Brain microvascular endothelial cell (primary cell): ENCODE measurements around the gene RRP36.

Experiments
- DNase-seq: peaks from one replicate; pipeline ENCODE4 v3.0.0-alpha.2; 2020
- H3K27ac ChIP-seq: fragments of 250-450 bp; sonication (Bioruptor Pico); 2 replicates; pipeline ENCODE4 v1.5.1; 2020; ENCODE audit warnings: mild to moderate bottlenecking, moderate library complexity
- H3K27me3 ChIP-seq: fragments of 250-450 bp; sonication (Bioruptor Pico); replicated peaks from 2 replicates; pipeline ENCODE4 v1.5.1; 2020; ENCODE audit warnings: mild to moderate bottlenecking
- H3K36me3 ChIP-seq: fragments of 250-450 bp; sonication (Bioruptor Pico); replicated peaks from 2 replicates; pipeline ENCODE4 v1.5.1; 2020; ENCODE audit warnings: mild to moderate bottlenecking
- H3K4me3 ChIP-seq: 2 replicates; pipeline ENCODE4 v1.5.1; 2011; ENCODE audit warnings: low read depth, mild to moderate bottlenecking, control low read depth, low read length, moderate library complexity
- CTCF ChIP-seq: IDR thresholded peaks from 2 replicates; pipeline ENCODE4 v1.5.1; 2011; ENCODE audit warnings: low read depth, mild to moderate bottlenecking, moderate library complexity, low read length, control low read depth, inconsistent platforms; ENCODE audit errors: missing control alignments
- in situ Hi-C: cut with HindIII; loops from 2 replicates; pipeline ENCODE4 v1.10.0; 2017; ENCODE audit warnings: low sequenced_read_pairs, low pct_ligation_motif_present

RRP36 gene

DNA sequence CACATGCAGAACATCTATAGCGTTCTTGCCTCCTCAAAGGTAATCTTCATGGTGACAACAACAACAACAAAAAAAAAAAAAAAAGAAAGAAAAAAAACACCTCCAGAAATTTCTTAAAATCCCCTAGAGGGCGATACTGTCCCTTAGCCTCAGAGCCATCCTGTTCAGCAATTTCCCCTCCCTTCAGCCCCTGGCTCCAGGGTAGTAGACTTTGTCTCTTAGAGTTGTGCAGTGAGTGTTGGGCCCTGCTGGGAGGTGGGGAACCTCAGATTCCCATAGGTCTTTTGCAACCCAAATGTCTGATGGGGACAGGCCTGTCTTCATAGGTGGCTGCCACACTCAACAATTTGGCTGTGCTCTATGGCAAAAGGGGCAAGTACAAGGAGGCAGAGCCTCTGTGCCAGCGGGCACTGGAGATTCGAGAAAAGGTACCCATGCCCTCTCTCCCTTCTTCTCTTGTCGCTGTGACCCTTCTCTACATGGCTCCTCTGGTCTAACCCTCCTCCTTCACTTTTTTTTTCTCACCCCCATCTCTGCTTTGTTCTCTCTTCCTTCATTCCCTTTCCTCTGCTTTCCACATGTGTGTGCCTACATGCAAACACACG, 48.7 kb downstream of the RRP36 start:
- no peak for DNase-seq
- no peaks in the 10 kb centered on the region for H3K36me3 ChIP-seq
- no peak overlapping the region for H3K4me3 ChIP-seq
- no peak overlapping the region for H3K27ac ChIP-seq
- no peaks in the 10 kb centered on the region for H3K27me3 ChIP-seq
- in situ Hi-C loops, result no loop called here
- TF ChIP-seq CTCF, result peak; percentile 73

GRCh38 chr6:43074847-43075669, 53.6 kb downstream of the RRP36 start:
- no peaks in the 10 kb centered on the region for H3K36me3 ChIP-seq
- in situ Hi-C loops, result no loop called here
- peak overlapping the region; percentile 36 for H3K27ac ChIP-seq

DNA sequence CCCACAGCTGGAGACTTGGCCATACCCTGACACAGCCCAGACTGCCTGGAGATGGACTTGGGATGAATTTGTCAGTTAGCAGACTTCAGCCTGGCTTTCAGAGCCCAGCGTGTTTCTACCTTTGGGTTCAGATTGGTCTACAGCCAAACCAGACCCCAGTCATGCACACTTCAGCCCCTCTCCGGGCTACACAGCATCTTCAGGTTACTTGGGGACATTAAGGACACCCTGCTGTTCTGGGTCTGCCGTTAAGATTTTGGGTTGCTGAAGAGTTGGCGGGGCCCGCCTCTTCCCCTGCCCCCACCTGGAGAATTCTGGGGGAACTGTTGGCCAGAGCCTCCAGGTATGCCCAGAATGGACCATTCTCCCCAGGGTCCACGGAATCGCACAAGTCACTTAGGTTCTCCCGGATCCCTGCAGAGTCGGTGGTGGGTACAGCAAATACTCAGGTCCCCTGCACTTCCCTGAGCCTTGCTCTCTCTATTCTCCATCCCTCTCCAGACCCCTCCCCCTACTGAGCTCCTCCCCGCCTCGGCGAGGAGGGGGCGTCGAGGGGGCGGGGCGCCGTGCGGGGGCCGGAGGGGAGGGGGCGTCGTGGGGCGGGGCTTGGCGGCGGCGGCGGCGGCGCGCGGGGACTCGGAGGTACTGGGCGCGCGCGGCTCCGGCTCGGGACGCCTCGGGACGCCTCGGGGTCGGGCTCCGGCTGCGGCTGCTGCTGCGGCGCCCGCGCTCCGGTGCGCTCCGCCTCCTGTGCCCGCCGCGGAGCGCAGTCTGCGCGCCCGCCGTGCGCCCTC, 54.4 kb downstream of the RRP36 start, which contains the start of gene PTK7:
Gene PTK7 (plus strand): TSS at position 645 of the 794 bp plus-strand sequence. CDS start 175 bp downstream, outside the sequence.
- H3K27ac ChIP-seq, result peak within 1 kb of the TSS; percentile 49
- H3K27me3 ChIP-seq, result no peaks in the 10 kb centered on the region
- peak within 1 kb of the TSS; percentile 91 for H3K4me3 ChIP-seq
- in situ Hi-C loops, result no loop called here
- H3K36me3 ChIP-seq, result no peaks in the 10 kb centered on the region
- DNase-seq, result no peak
- no peak for TF ChIP-seq CTCF

More at GRCh38 chr6:43074847-43075669, 53.6 kb downstream of the RRP36 start:
- Histone ChIP-seq H3K27me3 (no peaks in the 10 kb centered on the region), H3K4me3 (peak overlapping the region; percentile 91)
- no peak for TF ChIP-seq CTCF
- DNase-seq, result peak; percentile 23

GRCh38 chr6:43076464-43077332, 55.3 kb downstream of the RRP36 start:
- in situ Hi-C loops, result no loop called here
- no peaks in the 10 kb centered on the region for H3K36me3 ChIP-seq
- DNase-seq, result peak; percentile 36
- no peak for TF ChIP-seq CTCF
- H3K27me3 ChIP-seq, result no peaks in the 10 kb centered on the region
- peak overlapping the region; percentile 49 for H3K27ac ChIP-seq
- peak overlapping the region; percentile 91 for H3K4me3 ChIP-seq

GRCh38 chr6:43077333-43077809, 55.9 kb downstream of the RRP36 start:
- Histone ChIP-seq H3K4me3 (peak overlapping the region; percentile 91), H3K36me3 (no peaks in the 10 kb centered on the region), H3K27ac (no peak overlapping the region), H3K27me3 (no peaks in the 10 kb centered on the region)
- in situ Hi-C loops, result no loop called here
- no peak for TF ChIP-seq CTCF
- DNase-seq, result no peak
